Muscle of arm (tissue), 12 donors: ENCODE data around the gene CRYBA2. TPM values are rescaled to one million over a fixed set of nuclear protein-coding genes. Genes with fewer than 3 reads are reported as not detected.

Experiments used
- DNase-seq: peaks from one replicate; pipeline ENCODE4 v3.0.0-alpha.2; 2013
- polyA plus RNA-seq, 12 donors: library from polyadenylated mRNA; unstranded; fragments of 120-200 nt; gene quantifications; one replicate each; pipeline ENCODE4 v1.2.1, GENCODE V29; 2013; ENCODE audit not compliant: insufficient read length in 12 of 12

Gene CRYBA2
- polyA plus RNA-seq, 12 donors, result not detected

GRCh38 chr2:218983263-218983933 lies 9.8 kb downstream of the CRYBA2 start:
- no peak for DNase-seq

- DNase-seq, result no peak
These were observed 10.5 kb downstream of the CRYBA2 start for GRCh38 chr2:218982586-218983262.

- peak; percentile 45 for DNase-seq
These were observed 11.2 kb downstream of the CRYBA2 start for GRCh38 chr2:218981881-218982585.

GRCh38 chr2:218981390-218981880 lies 11.8 kb downstream of the CRYBA2 start:
- no peak for DNase-seq

GRCh38 chr2:218980735-218981389 lies 12.4 kb downstream of the CRYBA2 start:
- DNase-seq, result no peak

- DNase-seq, result peak; percentile 78
These were observed 13.1 kb downstream of the CRYBA2 start for GRCh38 chr2:218979846-218980734.

GRCh38 chr2:218975060-218975777 lies 18.0 kb downstream of the CRYBA2 start:
- no peak for DNase-seq

GRCh38 chr2:218970894-218971293 lies 22.3 kb downstream of the CRYBA2 start:
- no peak for DNase-seq

GRCh38 chr2:218964041-218964771 lies 29.0 kb downstream of the CRYBA2 start:
- no peak for DNase-seq

- no peak for DNase-seq
These were observed 29.6 kb downstream of the CRYBA2 start for GRCh38 chr2:218963601-218964000.

GRCh38 chr2:218962859-218963492 lies 30.2 kb downstream of the CRYBA2 start:
- peak; percentile 75 for DNase-seq

- DNase-seq, result no peak
These were observed 31.3 kb downstream of the CRYBA2 start for GRCh38 chr2:218961651-218962570.

GRCh38 chr2:218961229-218961628 lies 32.0 kb downstream of the CRYBA2 start:
- no peak for DNase-seq

- DNase-seq, result no peak
These were observed 32.7 kb downstream of the CRYBA2 start for GRCh38 chr2:218960309-218961165.

- no peak for DNase-seq
These were observed 33.4 kb downstream of the CRYBA2 start for GRCh38 chr2:218959761-218960308.

GRCh38 chr2:218959141-218959731 lies 34.0 kb downstream of the CRYBA2 start, which contains the start of gene CDK5R2:
TSS of gene CDK5R2 (plus strand) at chr2:218959666. CDS start at chr2:218959821, 155 bp downstream.
- peak; percentile 73 for DNase-seq
